Prostate gland (tissue), 2 donors: ENCODE data around the gene DNAJA1.

Experiments
- CTCF ChIP-seq, 4 experiments: fragments of 200-600 bp in 2 of 4; fragments of 450-650 bp in 2 of 4; sonication (generic) in 2 of 4; IDR thresholded peaks; 1 replicate in 3 of 4; 2 replicates in 1 of 4; pipeline ENCODE4 v1.5.1; 2016 to 2019; ENCODE audit warnings: antibody characterized with exemption in 4 of 4, mild to moderate bottlenecking in 2 of 4, moderate library complexity in 2 of 4
- POLR2A ChIP-seq: fragments of 450-650 bp; IDR thresholded peaks from one replicate; pipeline ENCODE4 v1.6.1; 2016; ENCODE audit warnings: antibody characterized with exemption, mild to moderate bottlenecking

- TF ChIP-seq CTCF (IDR thresholded peaks at IDR 0.05) = no peak
- TF ChIP-seq POLR2A = no peak
These were observed 38.1 kb upstream of the DNAJA1 start for GRCh38 chr9:32986971-32987370.
